Loucy (cell line): Measurements from ENCODE around the gene C19orf12.

ENCODE experiments used
- H2AFZ ChIP-seq: fragments of 200-600 bp; sonication (generic); 2 replicates; pipeline ENCODE4 v1.6.0; 2016; ENCODE audit warnings: antibody characterized with exemption, mild to moderate bottlenecking, low read length, moderate library complexity
- H3F3A ChIP-seq: fragments of 200-600 bp; 2 replicates; pipeline ENCODE4 v1.6.0; 2016; ENCODE audit warnings: antibody characterized with exemption, low read depth, mild to moderate bottlenecking
- H3K27me3 ChIP-seq: fragments of 200-600 bp; sonication (generic); 2 replicates; pipeline ENCODE4 v1.6.1; 2014; ENCODE audit warnings: low read length, mild to moderate bottlenecking; ENCODE audit not compliant: insufficient read depth, poor library complexity, severe bottlenecking
- H3K36me3 ChIP-seq: fragments of 200-600 bp; sonication (generic); 2 replicates; pipeline ENCODE4 v1.6.1; 2016; ENCODE audit warnings: low read length; ENCODE audit not compliant: insufficient read depth
- H3K4me1 ChIP-seq: fragments of 200-600 bp; sonication (generic); 2 replicates; pipeline ENCODE4 v1.5.1; 2014; ENCODE audit warnings: low read length, mild to moderate bottlenecking; ENCODE audit not compliant: insufficient read depth, poor library complexity, severe bottlenecking
- H3K4me2 ChIP-seq: fragments of 200-600 bp; sonication (generic); 2 replicates; pipeline ENCODE4 v1.6.0; 2014; ENCODE audit warnings: antibody characterized with exemption, low read length, low read depth, mild to moderate bottlenecking; ENCODE audit not compliant: poor library complexity, severe bottlenecking
- H3K4me3 ChIP-seq: fragments of 200-600 bp; sonication (generic); 2 replicates; pipeline ENCODE4 v1.5.1; 2014; ENCODE audit warnings: low read length, mild to moderate bottlenecking, mixed read lengths; ENCODE audit not compliant: poor library complexity, severe bottlenecking
- H3K79me2 ChIP-seq: fragments of 200-600 bp; sonication (generic); 2 replicates; pipeline ENCODE4 v1.6.1; 2014; ENCODE audit warnings: low read length; ENCODE audit not compliant: insufficient read depth
- H3K9ac ChIP-seq: fragments of 200-600 bp; sonication (generic); 2 replicates; pipeline ENCODE4 v1.6.0; 2014; ENCODE audit warnings: mild to moderate bottlenecking, low read depth, low read length, moderate library complexity; ENCODE audit not compliant: poor library complexity, severe bottlenecking
- H3K9me2 ChIP-seq: fragments of 200-600 bp; sonication (generic); replicated peaks from 2 replicates; pipeline ENCODE4 v1.6.1; 2016; ENCODE audit warnings: low read depth, low read length, mixed read lengths
- H3K9me3 ChIP-seq: fragments of 200-600 bp; sonication (generic); 2 replicates; pipeline ENCODE4 v1.6.1; 2014; ENCODE audit warnings: mild to moderate bottlenecking, antibody characterized with exemption, low read length, low read depth; ENCODE audit not compliant: insufficient read depth
- H4K20me1 ChIP-seq: fragments of 200-600 bp; sonication (generic); 2 replicates; pipeline ENCODE4 v1.6.0; 2014; ENCODE audit warnings: antibody characterized with exemption, low read length, mild to moderate bottlenecking; ENCODE audit not compliant: insufficient read depth, poor library complexity, severe bottlenecking
- CTCF ChIP-seq: fragments of 200-600 bp; sonication (generic); conservative IDR thresholded peaks from 2 replicates; pipeline ENCODE4 v1.5.1; 2014; ENCODE audit warnings: mild to moderate bottlenecking, antibody characterized with exemption, low read length
- EZH2phosphoT487 ChIP-seq: fragments of 200-600 bp; IDR thresholded peaks from 2 replicates; pipeline ENCODE4 v1.6.1; 2018; ENCODE audit warnings: antibody characterized with exemption, mild to moderate bottlenecking, moderate library complexity, borderline replicate concordance

The C19orf12 gene

GRCh38 chr19:29743681-29744080 lies 28.6 kb upstream of the C19orf12 start:
- H4K20me1 ChIP-seq: no peaks in the 10 kb centered on the region
- H3F3A ChIP-seq: no peaks in the 10 kb centered on the region
- no peaks in the 10 kb centered on the region for H3K27me3 ChIP-seq
- H3K9me2 ChIP-seq: no peaks in the 10 kb centered on the region
- H3K36me3 ChIP-seq: no peaks in the 10 kb centered on the region
- H3K4me2 ChIP-seq: no peak overlapping the region
- TF ChIP-seq EZH2phosphoT487 (no peak), CTCF (no peak)
- no peaks in the 10 kb centered on the region for H3K4me1 ChIP-seq
- H2AFZ ChIP-seq: no peak overlapping the region
- H3K9me3 ChIP-seq: no peaks in the 10 kb centered on the region
- no peak overlapping the region for H3K4me3 ChIP-seq
- H3K79me2 ChIP-seq: no peaks in the 10 kb centered on the region
- no peak overlapping the region for H3K9ac ChIP-seq

GRCh38 chr19:29741776-29742175 lies 26.7 kb upstream of the C19orf12 start:
- Histone ChIP-seq H2AFZ (no peak overlapping the region), H4K20me1 (no peaks in the 10 kb centered on the region), H3K9ac (no peak overlapping the region), H3K79me2 (no peaks in the 10 kb centered on the region), H3K27me3 (no peaks in the 10 kb centered on the region), H3K9me2 (no peaks in the 10 kb centered on the region), H3K4me3 (no peak overlapping the region), H3K4me2 (no peak overlapping the region), H3K9me3 (no peaks in the 10 kb centered on the region), H3F3A (no peaks in the 10 kb centered on the region), H3K4me1 (no peaks in the 10 kb centered on the region), H3K36me3 (no peaks in the 10 kb centered on the region)
- TF ChIP-seq CTCF: no peak
- TF ChIP-seq EZH2phosphoT487: no peak

GRCh38 chr19:29741226-29741625 lies 26.2 kb upstream of the C19orf12 start:
- H3K36me3 ChIP-seq: no peaks in the 10 kb centered on the region

More at GRCh38 chr19:29741226-29741625, 26.2 kb upstream of the C19orf12 start:
- H3K9me3 ChIP-seq: no peaks in the 10 kb centered on the region
- H3K79me2 ChIP-seq: no peaks in the 10 kb centered on the region
- no peaks in the 10 kb centered on the region for H3F3A ChIP-seq
- no peak overlapping the region for H3K4me2 ChIP-seq
- no peak overlapping the region for H3K9ac ChIP-seq
- TF ChIP-seq CTCF (no peak), EZH2phosphoT487 (no peak)
- no peaks in the 10 kb centered on the region for H3K27me3 ChIP-seq
- no peaks in the 10 kb centered on the region for H3K9me2 ChIP-seq
- no peak overlapping the region for H2AFZ ChIP-seq
- H3K4me3 ChIP-seq: no peak overlapping the region
- no peaks in the 10 kb centered on the region for H3K4me1 ChIP-seq
- H4K20me1 ChIP-seq: no peaks in the 10 kb centered on the region
